ENCODE measurements around the gene LRRC28. TPM values are rescaled to one million over a fixed set of nuclear protein-coding genes. Genes with fewer than 3 reads are reported as not detected.

Gene LRRC28
- total and polyA plus RNA-seq, 9 donors = 11.3 to 39.7 (median 19.6) TPM

DNA sequence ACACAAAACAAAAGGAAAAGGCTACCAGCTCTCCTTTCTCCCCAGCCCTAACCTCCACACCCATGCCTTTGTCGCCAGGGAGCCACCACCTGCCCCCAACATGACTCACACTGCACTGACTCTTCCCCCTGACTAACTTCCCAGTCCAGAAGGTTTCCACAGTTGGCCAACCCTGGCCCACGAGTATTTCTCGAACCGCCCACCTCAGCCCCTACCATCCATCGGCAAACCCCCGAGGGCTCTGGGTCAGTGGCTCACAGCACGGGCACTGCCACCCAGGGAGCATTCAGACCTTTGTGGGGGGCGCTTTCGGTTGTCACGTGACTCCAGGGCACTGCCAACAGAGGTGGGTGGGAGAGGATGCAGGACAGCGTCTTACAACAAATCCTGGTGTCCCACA, 152.3 kb downstream of the LRRC28 start:
- 93 to 96% (median 94%) methylated on average over 11 of the region's 11 CpGs for WGBS, 3 donors
- intact Hi-C loops (cut with DNase I) = loop anchor here in 1 of 4 donors (10.0 kb wide), 2 partner anchors 161 to 301 kb away; partner anchors contain the start of gene MEF2A
- no peaks in the 10 kb centered on the region for H3K27me3 ChIP-seq
- TF ChIP-seq POLR2A (IDR thresholded peaks at IDR 0.05) (no peak), CTCF (IDR thresholded peaks at IDR 0.05) (no peak), EP300 (IDR thresholded peaks at IDR 0.05) (no peak)
- no peaks in the 10 kb centered on the region for H3K9me3 ChIP-seq
- DNase-seq = no peak
- H3K4me3 ChIP-seq = no peak overlapping the region
- no peak overlapping the region for H3K27ac ChIP-seq
- peaks cover 6% of the 10 kb centered on the region for H3K4me1 ChIP-seq (ENCODE audit: insufficient read depth)
- H3K36me3 ChIP-seq = no peaks in the 10 kb centered on the region

DNA sequence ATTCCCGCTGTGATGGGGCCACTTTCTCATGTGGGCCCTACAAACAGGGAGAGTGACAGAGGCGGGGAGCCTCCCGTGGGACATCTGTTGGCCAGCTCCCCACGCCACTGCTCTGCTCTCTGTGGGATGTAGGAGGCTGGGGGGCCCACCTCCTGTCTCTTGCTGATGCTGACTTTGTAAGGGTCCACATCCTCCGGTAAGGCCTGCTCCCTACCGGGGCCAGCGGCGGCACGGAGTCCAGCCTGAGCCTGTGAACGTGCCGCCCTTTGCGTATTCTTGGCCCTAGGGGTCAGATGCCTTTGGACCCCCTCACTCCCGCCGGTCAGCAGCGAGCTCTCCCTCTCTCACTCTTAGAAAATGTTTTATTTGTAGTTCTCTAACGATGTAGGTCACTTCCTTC, 153.2 kb downstream of the LRRC28 start:
- no peak for DNase-seq
- 86 to 88% (median 87%) methylated on average over 15 to 16 of the region's 16 CpGs for WGBS, 3 donors
- intact Hi-C loops (cut with DNase I) = loop anchor here in 1 of 4 donors (10.0 kb wide), 2 partner anchors 160 to 300 kb away; partner anchors contain the start of gene MEF2A
- H3K27me3 ChIP-seq = no peaks in the 10 kb centered on the region
- no peaks in the 10 kb centered on the region for H3K36me3 ChIP-seq
- H3K9me3 ChIP-seq = no peaks in the 10 kb centered on the region
- H3K4me3 ChIP-seq = no peak overlapping the region
- TF ChIP-seq EP300 (IDR thresholded peaks at IDR 0.05) (no peak), POLR2A (IDR thresholded peaks at IDR 0.05) (no peak), CTCF (IDR thresholded peaks at IDR 0.05) (no peak)
- no peak overlapping the region for H3K27ac ChIP-seq
- peaks cover 9% of the 10 kb centered on the region for H3K4me1 ChIP-seq (ENCODE audit: insufficient read depth)

DNA sequence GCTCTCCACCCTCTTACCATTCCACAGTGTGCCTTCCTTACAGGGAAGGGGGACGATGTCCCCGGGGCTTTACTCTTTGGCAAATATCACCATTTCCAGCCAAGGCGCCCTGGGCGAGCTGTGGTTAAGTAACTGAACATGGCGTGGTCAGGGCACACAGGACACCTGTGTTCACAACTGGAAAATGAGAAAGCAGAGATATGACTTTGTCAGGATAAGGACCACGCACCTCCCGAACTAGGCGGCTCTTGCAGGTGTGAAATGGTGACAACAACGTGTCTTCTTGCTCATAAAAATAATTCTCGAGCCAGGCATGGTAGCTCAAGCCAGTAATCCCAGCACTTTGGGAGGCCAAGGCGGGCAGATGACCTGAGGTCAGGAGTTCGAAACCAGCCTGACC, 154.8 kb downstream of the LRRC28 start:
- intact Hi-C loops (cut with DNase I) = loop anchor here in 1 of 4 donors (10.0 kb wide), 2 partner anchors 159 to 299 kb away; partner anchors contain the start of gene MEF2A
- H3K4me3 ChIP-seq = no peak overlapping the region
- H3K4me1 ChIP-seq (ENCODE audit: insufficient read depth) = peaks cover 9% of the 10 kb centered on the region
- no peak for DNase-seq
- no peak overlapping the region for H3K27ac ChIP-seq
- no peaks in the 10 kb centered on the region for H3K9me3 ChIP-seq
- 95 to 99% (median 96%) methylated on average over 12 of the region's 12 CpGs for WGBS, 3 donors
- no peaks in the 10 kb centered on the region for H3K36me3 ChIP-seq
- TF ChIP-seq CTCF (IDR thresholded peaks at IDR 0.05) (no peak), EP300 (IDR thresholded peaks at IDR 0.05) (no peak), POLR2A (IDR thresholded peaks at IDR 0.05) (no peak)
- no peaks in the 10 kb centered on the region for H3K27me3 ChIP-seq

GRCh38 chr15:99406716-99407487, 155.6 kb downstream of the LRRC28 start:
- peaks cover 9% of the 10 kb centered on the region for H3K4me1 ChIP-seq (ENCODE audit: insufficient read depth)
- H3K36me3 ChIP-seq = no peaks in the 10 kb centered on the region
- H3K27ac ChIP-seq = no peak overlapping the region
- no peak overlapping the region for H3K4me3 ChIP-seq
- H3K27me3 ChIP-seq = no peaks in the 10 kb centered on the region
- peak in 1 of 5 donors; percentile 33 for DNase-seq
- TF ChIP-seq POLR2A (IDR thresholded peaks at IDR 0.05) = no peak
- TF ChIP-seq EP300 (IDR thresholded peaks at IDR 0.05) = no peak
- TF ChIP-seq CTCF (IDR thresholded peaks at IDR 0.05) = no peak
- 95 to 97% (median 96%) methylated on average over 17 of the region's 17 CpGs for WGBS, 3 donors
- no peaks in the 10 kb centered on the region for H3K9me3 ChIP-seq
- intact Hi-C loops (cut with DNase I) = loop anchor here in 1 of 4 donors (10.0 kb wide), 2 partner anchors 158 to 298 kb away; partner anchors contain the start of gene MEF2A

Data from ovary (tissue), 9 donors.